GM12878 (cell line): ENCODE measurements around the gene IRGQ. TPM values are rescaled to one million over a fixed set of nuclear protein-coding genes. Genes with fewer than 3 reads are reported as not detected.

Experiments
- ATAC-seq: fragments of 200-7000 bp; cut with Tn5 transposase; 3 replicates; pipeline ENCODE4 v1.9.1; 2020; ENCODE audit warnings: mild to moderate bottlenecking, moderate library complexity
- BruUV-seq: library from RNA; stranded (reverse); fragments of 400-500 nt; replicated peaks from 2 replicates; lab custom pipeline; 2021; lab: Mats Ljungman, UMichigan
- CTCF ChIA-PET: fragments of 300-600 bp; sonication (Branson Sonifier 250); formaldehyde crosslinking; extraction: SDS; loops from one replicate; lab custom pipeline; 2021; ENCODE audit warnings: inconsistent platforms; lab: Yijun Ruan, JAX
- POLR2A ChIA-PET: fragments of 350-600 bp; formaldehyde crosslinking; extraction: SDS; loops from one replicate; lab custom pipeline; 2021; ENCODE audit warnings: inconsistent platforms; lab: Charles Lee
- RAD21 ChIA-PET: fragments of 300-600 bp; sonication (Branson Sonifier 250); formaldehyde crosslinking; loops from one replicate; lab custom pipeline; 2023; ENCODE audit warnings: antibody characterized with exemption; ENCODE audit not compliant: unreplicated experiment; lab: Charles Lee
- SMC1A ChIA-PET: fragments of 300-600 bp; sonication (Branson Sonifier 250); formaldehyde crosslinking; loops from one replicate; lab custom pipeline; 2023; ENCODE audit not compliant: unreplicated experiment, uncharacterized antibody; lab: Charles Lee
- DNase-seq: peaks from one replicate; pipeline ENCODE4 v3.0.0-alpha.2; 2011; ENCODE audit warnings: low read depth, low spot score
- FAIRE-seq: peaks from 3 replicates; lab custom pipeline; 2011; peaks lifted over from hg19 to GRCh38; lab: Jason Lieb, UNC
- H2AFZ ChIP-seq: 2 replicates; pipeline ENCODE4 v1.6.0; 2011; ENCODE audit warnings: low read depth, low read length, control low read depth; ENCODE audit not compliant: control insufficient read depth
- H3K27ac ChIP-seq: 2 replicates; pipeline ENCODE4 v1.5.1; 2011; ENCODE audit warnings: control low read depth; ENCODE audit not compliant: control insufficient read depth, insufficient read depth
- H3K27me3 ChIP-seq, 2 experiments: replicated peaks in 1 of 2; 2 replicates each; pipeline versions ENCODE4 v1.6.0 to v1.6.1; 2011; ENCODE audit warnings: low read length in 1 of 2; ENCODE audit not compliant: control insufficient read depth in 2 of 2, insufficient read depth in 2 of 2
- H3K36me3 ChIP-seq, 2 experiments: 2 replicates each; pipeline ENCODE4 v1.5.1; 2011; ENCODE audit warnings: low read length in 1 of 2; ENCODE audit not compliant: control insufficient read depth in 2 of 2, insufficient read depth in 2 of 2
- H3K4me1 ChIP-seq: 2 replicates; pipeline ENCODE4 v1.6.1; 2011; ENCODE audit warnings: mild to moderate bottlenecking, low read length, moderate library complexity, mixed read lengths; ENCODE audit not compliant: control insufficient read depth, insufficient read depth
- H3K4me2 ChIP-seq: 2 replicates; pipeline ENCODE4 v1.6.0; 2011; ENCODE audit warnings: control low read depth; ENCODE audit not compliant: control insufficient read depth, insufficient read depth
- H3K4me3 ChIP-seq: fragments of 200-600 bp; sonication (generic); 2 replicates; pipeline ENCODE4 v1.5.1; 2016
- H3K79me2 ChIP-seq: 2 replicates; pipeline ENCODE4 v1.6.0; 2011; ENCODE audit warnings: low read length; ENCODE audit not compliant: control insufficient read depth, insufficient read depth
- H3K9ac ChIP-seq: 2 replicates; pipeline ENCODE4 v1.8.0; 2011; ENCODE audit warnings: low read length, control low read depth, mixed read lengths; ENCODE audit not compliant: control insufficient read depth, insufficient read depth
- H3K9me3 ChIP-seq: replicated peaks from 3 replicates; pipeline ENCODE4 v1.5.1; 2011; ENCODE audit warnings: mild to moderate bottlenecking, low read length; ENCODE audit not compliant: control insufficient read depth, insufficient read depth
- H4K20me1 ChIP-seq: 2 replicates; pipeline ENCODE4 v1.6.0; 2011; ENCODE audit not compliant: control insufficient read depth, insufficient read depth
- ATF2 ChIP-seq: IDR thresholded peaks from 2 replicates; pipeline ENCODE4 v1.6.1; 2012; ENCODE audit warnings: low read length, inconsistent platforms
- HDAC6 ChIP-seq: fragments of 200-600 bp; sonication (generic); IDR thresholded peaks from one replicate; pipeline ENCODE4 v1.8.0; 2017; ENCODE audit warnings: antibody characterized with exemption; ENCODE audit not compliant: unreplicated experiment
- HSF1 ChIP-seq: fragments of 150-350 bp; IDR thresholded peaks from 2 replicates; pipeline ENCODE4 v1.6.1; 2014; ENCODE audit warnings: mild to moderate bottlenecking, low read depth, low read length
- PAX8 ChIP-seq: fragments of 450-650 bp; IDR thresholded peaks from 2 replicates; pipeline ENCODE4 v1.6.1; 2017; ENCODE audit warnings: mild to moderate bottlenecking, moderate library complexity
- RAD21 ChIP-seq: IDR thresholded peaks from 2 replicates; pipeline ENCODE4 v1.6.1; 2011; ENCODE audit warnings: mild to moderate bottlenecking, low read depth, low read length, moderate library complexity; ENCODE audit not compliant: insufficient read depth
- SIX5 ChIP-seq: IDR thresholded peaks from 2 replicates; pipeline ENCODE4 v1.6.1; 2011; ENCODE audit warnings: mild to moderate bottlenecking, low read depth, low read length, moderate library complexity; ENCODE audit not compliant: severe bottlenecking
- YBX1 ChIP-seq: fragments of 450-650 bp; IDR thresholded peaks from 2 replicates; pipeline ENCODE4 v1.6.1; 2016; ENCODE audit warnings: antibody characterized with exemption
- YY1 ChIP-seq: IDR thresholded peaks from 2 replicates; pipeline ENCODE4 v1.6.1; 2011; ENCODE audit warnings: low read depth, mild to moderate bottlenecking, low read length
- ZNF207 ChIP-seq: fragments of 450-650 bp; IDR thresholded peaks from 2 replicates; pipeline ENCODE4 v1.6.1; 2014; ENCODE audit warnings: antibody characterized with exemption, mild to moderate bottlenecking, borderline replicate concordance
- WGBS: methylation state at CpG from one replicate; pipeline ENCODE4 v1.1.6; 2016; ENCODE audit warnings: low lambda C conversion rate; ENCODE audit not compliant: insufficient replicate concordance, insufficient coverage; ENCODE audit errors: missing lambda C conversion rate; 5-methylcytosine and 5-hydroxymethylcytosine counted together
- in situ Hi-C: fragments of 300-500 bp; cut with MboI; formaldehyde crosslinking; loops from 9 replicates; pipeline ENCODE4 v1.14.3; 2018; ENCODE audit warnings: mixed read lengths
- intact Hi-C: fragments of 100-400 bp; cut with micrococcal nuclease; formaldehyde crosslinking; loops from one replicate; pipeline ENCODE4 v1.14.2; 2022; ENCODE audit not compliant: unreplicated experiment
- polyA plus RNA-seq, 11 experiments: library from polyadenylated mRNA; depleted of rRNA in 4 of 11; unstranded in 6 of 11; stranded (reverse) in 5 of 11; fragments of >200 nt; fragmentation: Nextera tagmentation in 4 of 11; fragmentation: Illumina TruSeq in 1 of 11; extraction: Ambion mirVana in 4 of 11; extraction: Trizol in 1 of 11; gene quantifications; 1 replicate in 1 of 11; 2 replicates in 10 of 11; pipeline versions ENCODE4 v1.2.1 to v1.2.3, GENCODE V29; 2011 to 2016; ENCODE audit warnings: inconsistent platforms in 2 of 11, missing spikeins in 2 of 11, low read depth in 1 of 11
- total RNA-seq, 4 experiments: library from RNA; depleted of rRNA in 3 of 4; stranded (reverse); fragments of >200 nt in 3 of 4; fragmentation: Illumina TruSeq in 1 of 4; extraction: Trizol in 1 of 4; gene quantifications; 2 replicates each; pipeline versions ENCODE4 v1.2.1 to v1.2.3, GENCODE V29; 2013 to 2021
- TF ChIP-seq, protein P1 (sequence below): fragments of 450-650 bp; formaldehyde crosslinking; IDR thresholded peaks from 2 replicates; pipeline ENCODE4 v1.5.0; 2022; ENCODE audit warnings: mild to moderate bottlenecking, missing genetic modification characterization

IRGQ gene
- total and polyA plus RNA-seq, 10 of the 15 experiments (the other 5 are each of a cell fraction or from before 2014, with no cell fraction given), result 3.3 to 20.8 (median 9.0) TPM

DNA sequence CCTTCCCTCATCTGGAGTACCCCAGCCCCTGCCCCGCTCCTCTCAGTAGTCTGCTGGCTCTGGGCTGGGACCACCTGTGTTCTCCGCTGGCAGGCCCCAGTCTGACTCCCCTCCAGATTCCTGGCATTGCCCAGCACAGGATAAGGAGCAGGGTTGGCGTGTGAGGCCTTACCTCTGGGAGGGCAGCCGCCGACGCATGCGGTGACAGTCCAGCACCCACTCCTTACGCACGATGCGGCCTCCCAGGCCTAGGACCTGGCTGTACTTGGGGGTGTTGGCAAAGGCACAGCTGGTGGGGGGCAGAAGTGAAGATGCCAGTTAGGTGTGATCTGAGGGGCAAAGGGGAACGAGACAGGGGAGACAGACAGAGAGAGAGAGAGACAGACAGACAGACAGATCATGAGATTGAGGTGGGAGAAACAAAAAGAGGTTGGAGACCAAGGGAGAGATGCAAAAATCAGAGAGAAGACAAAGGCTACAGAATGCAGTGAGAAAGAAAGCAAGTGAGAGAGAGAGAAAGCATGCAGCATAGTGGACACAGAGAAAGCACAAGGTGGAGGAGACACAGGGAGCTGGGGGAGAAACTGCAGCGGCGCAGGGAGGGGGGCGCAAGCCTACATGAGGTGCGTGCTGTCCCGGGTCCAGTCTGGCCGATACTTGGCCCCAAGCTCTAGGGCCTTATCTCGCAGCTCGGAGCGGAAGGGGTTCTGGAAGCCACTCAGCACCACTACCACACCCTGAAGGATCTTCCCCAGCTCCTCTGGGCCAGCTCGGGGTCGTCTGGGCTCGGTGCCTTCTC lies 44.3 kb downstream of the IRGQ start:
- ChIA-PET CTCF (interaction anchor here (6.7 to 10.1 kb wide), 2 partner anchors 20 to 44 kb away, joined by 99 to 169 read pairs; partner anchors contain the start of genes IRGQ, PINLYP, XRCC1 and ZNF576), SMC1A (no interaction called here), RAD21 (no interaction called here), POLR2A (no interaction called here)
- no peak for FAIRE-seq
- H3K4me2 ChIP-seq, result no peak overlapping the region
- in situ Hi-C loops (no loop called here), intact Hi-C loops (no loop called here)
- H3K9ac ChIP-seq, result no peak overlapping the region
- H4K20me1 ChIP-seq, result no peaks in the 10 kb centered on the region
- H2AFZ ChIP-seq, result no peak overlapping the region
- no peaks in the 10 kb centered on the region for H3K27me3 ChIP-seq
- no peak for ATAC-seq
- no peak overlapping the region for H3K4me3 ChIP-seq
- no peak for TF ChIP-seq YBX1
- no peak for TF ChIP-seq SIX5
- no peak for TF ChIP-seq HDAC6
- TF ChIP-seq ATF2, result no peak
- H3K36me3 ChIP-seq, result peaks cover 11 to 13% of the 10 kb centered on the region in 2 experiments; a peak in 3 of 4 replicates
- DNase-seq, result no peak
- no peaks in the 10 kb centered on the region for H3K9me3 ChIP-seq
- WGBS, result 96% methylated on average over 23 of the region's 23 CpGs
- no TSS peak for BruUV-seq
- H3K4me1 ChIP-seq, result no peaks in the 10 kb centered on the region
- H3K27ac ChIP-seq, result no peak overlapping the region
- H3K79me2 ChIP-seq, result no peaks in the 10 kb centered on the region

DNA sequence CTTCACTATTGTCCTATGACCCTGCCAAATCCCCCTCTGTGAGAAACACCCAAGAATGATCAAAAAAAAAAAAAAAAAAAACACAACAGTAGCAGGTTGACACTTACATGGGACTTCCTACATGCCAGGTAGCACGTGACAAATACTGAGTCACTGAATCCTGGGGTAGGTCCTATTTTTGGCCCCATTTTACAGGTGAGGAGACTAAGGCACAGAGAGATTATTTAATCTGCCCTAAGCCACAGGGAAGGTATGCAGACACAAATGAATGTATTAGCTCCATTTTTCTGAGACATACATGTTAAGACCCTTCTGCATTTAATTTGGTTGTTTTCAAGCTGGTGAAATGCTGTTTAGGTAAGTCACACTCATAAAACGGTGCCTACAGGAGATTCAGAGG lies 47.2 kb downstream of the IRGQ start:
- Histone ChIP-seq H4K20me1 (no peaks in the 10 kb centered on the region), H3K4me3 (no peak overlapping the region), H3K36me3 (peaks cover 8 to 17% of the 10 kb centered on the region in 2 experiments; a peak in 3 of 4 replicates), H3K27ac (no peak overlapping the region), H3K27me3 (no peaks in the 10 kb centered on the region), H3K79me2 (no peaks in the 10 kb centered on the region), H3K9me3 (no peaks in the 10 kb centered on the region), H3K4me1 (no peaks in the 10 kb centered on the region), H3K9ac (no peak overlapping the region), H2AFZ (no peak overlapping the region), H3K4me2 (no peak overlapping the region)
- ATAC-seq (no peak), FAIRE-seq (no peak), DNase-seq (no peak)
- RAD21 ChIA-PET, result no interaction called here
- POLR2A ChIA-PET, result no interaction called here
- CTCF ChIA-PET, result interaction anchor here (0.6 to 1.5 kb wide), 4 partner anchors 11 to 261 kb away, joined by 3 to 4 read pairs (median 3); no protein-coding TSS in a partner anchor
- WGBS, result 54% methylated on average over 2 of the region's 2 CpGs
- in situ Hi-C loops (no loop called here), intact Hi-C loops (no loop called here)
- SMC1A ChIA-PET, result no interaction called here
- no TSS peak for BruUV-seq
- TF ChIP-seq YY1 (no peak), PAX8 (no peak), ZNF207 (no peak), YBX1 (no peak), HSF1 (no peak), RAD21 (no peak)
- TF ChIP-seq, protein P1, sequence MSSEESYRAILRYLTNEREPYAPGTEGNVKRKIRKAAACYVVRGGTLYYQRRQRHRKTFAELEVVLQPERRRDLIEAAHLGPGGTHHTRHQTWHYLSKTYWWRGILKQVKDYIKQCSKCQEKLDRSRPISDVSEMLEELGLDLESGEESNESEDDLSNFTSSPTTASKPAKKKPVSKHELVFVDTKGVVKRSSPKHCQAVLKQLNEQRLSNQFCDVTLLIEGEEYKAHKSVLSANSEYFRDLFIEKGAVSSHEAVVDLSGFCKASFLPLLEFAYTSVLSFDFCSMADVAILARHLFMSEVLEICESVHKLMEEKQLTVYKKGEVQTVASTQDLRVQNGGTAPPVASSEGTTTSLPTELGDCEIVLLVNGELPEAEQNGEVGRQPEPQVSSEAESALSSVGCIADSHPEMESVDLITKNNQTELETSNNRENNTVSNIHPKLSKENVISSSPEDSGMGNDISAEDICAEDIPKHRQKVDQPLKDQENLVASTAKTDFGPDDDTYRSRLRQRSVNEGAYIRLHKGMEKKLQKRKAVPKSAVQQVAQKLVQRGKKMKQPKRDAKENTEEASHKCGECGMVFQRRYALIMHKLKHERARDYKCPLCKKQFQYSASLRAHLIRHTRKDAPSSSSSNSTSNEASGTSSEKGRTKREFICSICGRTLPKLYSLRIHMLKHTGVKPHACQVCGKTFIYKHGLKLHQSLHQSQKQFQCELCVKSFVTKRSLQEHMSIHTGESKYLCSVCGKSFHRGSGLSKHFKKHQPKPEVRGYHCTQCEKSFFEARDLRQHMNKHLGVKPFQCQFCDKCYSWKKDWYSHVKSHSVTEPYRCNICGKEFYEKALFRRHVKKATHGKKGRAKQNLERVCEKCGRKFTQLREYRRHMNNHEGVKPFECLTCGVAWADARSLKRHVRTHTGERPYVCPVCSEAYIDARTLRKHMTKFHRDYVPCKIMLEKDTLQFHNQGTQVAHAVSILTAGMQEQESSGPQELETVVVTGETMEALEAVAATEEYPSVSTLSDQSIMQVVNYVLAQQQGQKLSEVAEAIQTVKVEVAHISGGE (CRISPR knock-in tag), result no peak
